ENCODE results near the gene TM9SF1.

The TM9SF1 gene

GRCh38 chr14:24194873-24195185 lies 412 bp downstream of the TM9SF1 start:
- no peak for DNase-seq

- no peak for DNase-seq
These were observed 912 bp downstream of the TM9SF1 start for GRCh38 chr14:24194186-24194872.

GRCh38 chr14:24192933-24193332 lies 2.3 kb downstream of the TM9SF1 start:
- no peak for DNase-seq

GRCh38 chr14:24190416-24190815 lies 4.8 kb downstream of the TM9SF1 start:
- DNase-seq: no peak

GRCh38 chr14:24189460-24189859 lies 5.8 kb downstream of the TM9SF1 start:
- DNase-seq: no peak

- no peak for DNase-seq
These were observed 6.2 kb downstream of the TM9SF1 start for GRCh38 chr14:24189059-24189375.

GRCh38 chr14:24188251-24189058 lies 6.8 kb downstream of the TM9SF1 start, which contains the start of gene IPO4:
IPO4 (minus strand) TSS chr14:24188816; CDS start chr14:24188787, 29 bp downstream.
- DNase-seq: peak; percentile 94

GRCh38 chr14:24187539-24187915 lies 7.7 kb downstream of the TM9SF1 start:
- DNase-seq: no peak

- no peak for DNase-seq
These were observed 8.3 kb downstream of the TM9SF1 start for GRCh38 chr14:24186831-24187538.

- DNase-seq: no peak
These were observed 9.5 kb downstream of the TM9SF1 start for GRCh38 chr14:24185741-24186140.

GRCh38 chr14:24185026-24185425 lies 10.2 kb downstream of the TM9SF1 start:
- DNase-seq: no peak

- DNase-seq: no peak
These were observed 10.9 kb downstream of the TM9SF1 start for GRCh38 chr14:24184104-24184970.

- DNase-seq: no peak
These were observed 12.2 kb downstream of the TM9SF1 start for GRCh38 chr14:24183014-24183481.

- DNase-seq: no peak
These were observed 12.9 kb downstream of the TM9SF1 start for GRCh38 chr14:24182110-24182882.

GRCh38 chr14:24181371-24182077 lies 13.7 kb downstream of the TM9SF1 start:
- no peak for DNase-seq

GRCh38 chr14:24179961-24180796 lies 15.1 kb downstream of the TM9SF1 start:
- no peak for DNase-seq

- DNase-seq: no peak
These were observed 15.8 kb downstream of the TM9SF1 start for GRCh38 chr14:24179294-24179960.

- DNase-seq: no peak
These were observed 16.7 kb downstream of the TM9SF1 start for GRCh38 chr14:24178399-24179178.

GRCh38 chr14:24177891-24178290 lies 17.4 kb downstream of the TM9SF1 start:
- DNase-seq: no peak
